Duodenal mucosa (tissue), 2 donors: ENCODE measurements around the gene BAIAP3.

Experiments
- H3K27ac ChIP-seq: one replicate; pipeline ENCODE4 v1.7.0; 2013; ENCODE audit warnings: low read depth, low read length
- H3K27me3 ChIP-seq, 2 donors: one replicate each; pipeline ENCODE4 v1.7.0; 2013; ENCODE audit warnings: low read length in 2 of 2, control low read depth in 1 of 2; ENCODE audit not compliant: insufficient read depth in 2 of 2, control insufficient read depth in 1 of 2
- H3K36me3 ChIP-seq, 2 donors: one replicate each; pipeline ENCODE4 v1.7.0; 2013; ENCODE audit warnings: low read length in 2 of 2, control low read depth in 1 of 2; ENCODE audit not compliant: insufficient read depth in 2 of 2, control insufficient read depth in 1 of 2
- H3K4me1 ChIP-seq, 2 donors: one replicate each; pipeline ENCODE4 v1.7.0; 2013; ENCODE audit warnings: low read length in 2 of 2, control low read depth in 1 of 2; ENCODE audit not compliant: insufficient read depth in 2 of 2, control insufficient read depth in 1 of 2
- H3K4me3 ChIP-seq, 2 donors: one replicate each; pipeline ENCODE4 v1.7.0; 2013; ENCODE audit warnings: low read length in 2 of 2, low read depth in 1 of 2
- H3K9ac ChIP-seq, 2 donors: one replicate each; pipeline ENCODE4 v1.7.0; 2013; ENCODE audit warnings: low read length in 2 of 2, low read depth in 1 of 2
- H3K9me3 ChIP-seq, 2 donors: one replicate each; pipeline ENCODE4 v1.7.0; 2013; ENCODE audit warnings: low read length in 2 of 2, control low read depth in 1 of 2; ENCODE audit not compliant: control insufficient read depth in 1 of 2

BAIAP3 gene

DNA sequence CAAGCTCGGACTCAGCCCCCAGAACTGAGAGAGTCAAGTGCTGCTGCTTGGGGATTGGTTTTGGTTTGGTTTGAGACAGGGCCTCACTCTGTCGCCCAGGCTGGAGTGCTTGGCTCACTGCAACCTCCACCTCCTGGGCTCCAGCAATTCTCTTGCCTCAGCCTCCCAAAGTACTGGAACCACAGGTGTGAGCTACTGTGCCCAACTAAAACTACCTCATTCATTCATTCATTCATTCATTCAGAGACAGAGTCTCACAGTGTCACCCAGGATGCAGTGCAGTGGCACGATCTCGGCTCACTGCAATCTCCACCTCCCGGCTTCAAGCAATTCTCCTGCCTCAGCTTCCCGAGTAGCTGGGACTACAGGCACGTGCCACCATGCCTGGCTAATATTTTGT is 56.3 kb downstream of the BAIAP3 start:
- H3K27me3 ChIP-seq = no peaks in the 10 kb centered on the region
- H3K9me3 ChIP-seq = no peaks in the 10 kb centered on the region
- H3K9ac ChIP-seq = no peak overlapping the region
- H3K4me1 ChIP-seq = no peaks in the 10 kb centered on the region
- H3K4me3 ChIP-seq = no peak overlapping the region
- H3K27ac ChIP-seq = no peak overlapping the region
- H3K36me3 ChIP-seq = peaks cover 17 to 53% of the 10 kb centered on the region in 2 donors

DNA sequence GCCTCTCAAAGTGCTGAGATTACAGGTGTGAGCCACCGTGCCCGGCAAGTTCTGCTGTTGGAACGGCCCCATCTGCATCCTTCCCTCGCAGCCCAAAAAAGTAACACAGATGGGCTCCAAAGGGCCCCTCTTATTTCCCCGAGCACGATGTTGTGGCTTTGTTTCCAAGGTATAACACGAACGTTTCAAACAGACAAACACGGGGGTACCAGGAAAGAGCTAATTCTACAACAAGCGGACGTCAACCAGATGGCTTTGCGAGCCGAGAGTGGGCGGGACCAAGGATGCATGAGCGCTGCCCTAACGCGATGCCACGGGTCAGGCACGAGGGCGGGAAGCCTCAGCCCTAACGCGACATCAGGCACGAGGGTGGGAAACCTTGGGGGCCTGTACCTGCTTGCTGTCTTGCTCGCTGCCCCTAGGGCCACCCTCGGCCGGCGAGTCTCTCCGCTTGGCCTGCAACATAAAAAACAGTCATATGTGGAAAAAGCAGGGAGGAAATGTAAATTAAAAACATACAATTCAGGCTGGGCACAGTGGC is 56.9 kb downstream of the BAIAP3 start:
- H3K4me3 ChIP-seq = no peak overlapping the region

GRCh38 chr16:1392826-1393225 is 59.4 kb downstream of the BAIAP3 start:
- H3K36me3 ChIP-seq = peaks cover 17 to 59% of the 10 kb centered on the region in 2 donors

More for the DNA sequence above, 56.9 kb downstream of the BAIAP3 start:
- H3K9me3 ChIP-seq = no peaks in the 10 kb centered on the region
- H3K27ac ChIP-seq = no peak overlapping the region
- peaks cover 17 to 51% of the 10 kb centered on the region in 2 donors for H3K36me3 ChIP-seq
- no peaks in the 10 kb centered on the region for H3K27me3 ChIP-seq
- no peaks in the 10 kb centered on the region for H3K4me1 ChIP-seq
- no peak overlapping the region for H3K9ac ChIP-seq

GRCh38 chr16:1393613-1394176 is 60.2 kb downstream of the BAIAP3 start:
- Histone ChIP-seq H3K9ac (no peak overlapping the region), H3K9me3 (no peaks in the 10 kb centered on the region), H3K36me3 (peaks cover 17 to 57% of the 10 kb centered on the region in 2 donors), H3K4me1 (no peaks in the 10 kb centered on the region), H3K4me3 (no peak overlapping the region), H3K27ac (no peak overlapping the region), H3K27me3 (no peaks in the 10 kb centered on the region)

More at GRCh38 chr16:1392826-1393225, 59.4 kb downstream of the BAIAP3 start:
- Histone ChIP-seq H3K4me3 (no peak overlapping the region), H3K27ac (no peak overlapping the region), H3K27me3 (no peaks in the 10 kb centered on the region), H3K4me1 (no peaks in the 10 kb centered on the region), H3K9me3 (no peaks in the 10 kb centered on the region), H3K9ac (no peak overlapping the region)

GRCh38 chr16:1394367-1394951 is 61.0 kb downstream of the BAIAP3 start:
- no peak overlapping the region for H3K27ac ChIP-seq
- H3K9me3 ChIP-seq = no peaks in the 10 kb centered on the region
- H3K4me3 ChIP-seq = no peak overlapping the region
- H3K9ac ChIP-seq = no peak overlapping the region
- H3K4me1 ChIP-seq = no peaks in the 10 kb centered on the region
- peaks cover 15 to 60% of the 10 kb centered on the region in 2 donors for H3K36me3 ChIP-seq
- H3K27me3 ChIP-seq = no peaks in the 10 kb centered on the region

DNA sequence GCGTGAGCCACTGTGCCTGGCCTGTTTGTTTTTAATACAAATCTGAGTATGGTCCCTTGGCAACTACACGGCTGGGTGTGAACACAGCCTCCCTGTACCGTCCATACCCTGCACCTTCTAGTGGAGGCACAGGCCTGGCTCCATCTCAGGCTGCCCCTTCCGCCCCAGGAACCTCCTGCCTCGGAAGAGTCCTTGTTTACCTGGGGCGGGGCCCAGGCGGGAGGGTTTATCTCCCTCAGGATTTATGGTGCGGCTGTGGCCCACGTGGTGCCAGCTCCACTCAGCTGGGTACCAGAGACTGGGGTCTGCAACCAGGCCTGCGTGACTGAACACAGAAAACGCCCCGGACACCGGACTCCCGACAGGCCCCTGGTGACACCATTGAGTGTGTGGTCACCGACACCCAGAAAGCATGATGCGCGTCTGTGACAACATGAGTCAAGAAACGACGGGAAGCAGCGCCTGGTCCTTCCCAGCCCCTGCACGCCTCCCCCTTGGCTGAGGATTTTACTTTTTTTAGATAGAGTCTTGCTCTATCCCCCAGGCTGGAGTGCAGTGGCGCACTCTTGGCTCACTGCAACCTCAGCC is 62.1 kb downstream of the BAIAP3 start:
- Histone ChIP-seq H3K4me1 (no peaks in the 10 kb centered on the region), H3K4me3 (no peak overlapping the region), H3K9ac (no peak overlapping the region), H3K36me3 (peaks cover 11 to 54% of the 10 kb centered on the region in 2 donors), H3K27me3 (no peaks in the 10 kb centered on the region), H3K9me3 (no peaks in the 10 kb centered on the region), H3K27ac (no peak overlapping the region)

- Histone ChIP-seq H3K27ac (no peak overlapping the region), H3K9me3 (no peaks in the 10 kb centered on the region), H3K4me3 (no peak overlapping the region), H3K4me1 (no peaks in the 10 kb centered on the region), H3K27me3 (no peaks in the 10 kb centered on the region), H3K36me3 (peaks cover 11 to 61% of the 10 kb centered on the region in 2 donors), H3K9ac (no peak overlapping the region)
Measured at GRCh38 chr16:1397779-1398178, 64.3 kb downstream of the BAIAP3 start.

- Histone ChIP-seq H3K27me3 (no peaks in the 10 kb centered on the region), H3K27ac (no peak overlapping the region), H3K9ac (no peak overlapping the region), H3K9me3 (no peaks in the 10 kb centered on the region), H3K36me3 (peaks cover 10 to 60% of the 10 kb centered on the region in 2 donors), H3K4me3 (no peak overlapping the region), H3K4me1 (no peaks in the 10 kb centered on the region)
Measured at GRCh38 chr16:1398351-1398750, 64.9 kb downstream of the BAIAP3 start.
